H1 (cell line): ENCODE results near the gene SCGB1D2. TPM values are rescaled to one million over a fixed set of nuclear protein-coding genes. Genes with fewer than 3 reads are reported as not detected.

Experiments used
- CTCF ChIA-PET: fragments of 300-600 bp; sonication (Branson Sonifier 250); formaldehyde crosslinking; loops from one replicate; lab custom pipeline; 2021; ENCODE audit not compliant: partially characterized antibody; lab: Charles Lee
- POLR2A ChIA-PET: fragments of 300-600 bp; sonication (Branson Sonifier 250); formaldehyde crosslinking; loops from one replicate; lab custom pipeline; 2021; ENCODE audit warnings: inconsistent platforms; ENCODE audit not compliant: partially characterized antibody; lab: Charles Lee
- DNase-seq, 2 experiments: peaks; one replicate each; pipeline versions ENCODE4 v3.0.0 to v3.0.0-alpha.2; 2010 to 2022; ENCODE audit warnings: low spot score in 2 of 2, low read depth in 1 of 2, mixed read lengths in 1 of 2
- FAIRE-seq: peaks from 2 replicates; lab custom pipeline; 2011; peaks lifted over from hg19 to GRCh38; lab: Jason Lieb, UNC
- H2AFZ ChIP-seq: 2 replicates; pipeline ENCODE4 v1.8.1; 2012; ENCODE audit warnings: low read length, inconsistent platforms
- H2AK5ac ChIP-seq: 2 replicates; pipeline ENCODE4 v1.6.1; 2013; ENCODE audit warnings: low read depth, low read length
- H2BK120ac ChIP-seq: replicated peaks from 2 replicates; pipeline ENCODE3; 2013; ENCODE audit warnings: low read depth, low read length, inconsistent platforms
- H2BK12ac ChIP-seq: 2 replicates; pipeline ENCODE4 v1.6.1; 2013; ENCODE audit warnings: low read depth, low read length
- H2BK15ac ChIP-seq: 2 replicates; pipeline ENCODE4 v1.6.1; 2013; ENCODE audit warnings: low read length
- H2BK20ac ChIP-seq: 2 replicates; pipeline ENCODE4 v1.6.1; 2013; ENCODE audit warnings: low read length
- H2BK5ac ChIP-seq: 2 replicates; pipeline ENCODE4 v1.6.1; 2013; ENCODE audit warnings: low read depth, low read length
- H3K14ac ChIP-seq: 2 replicates; pipeline ENCODE4 v1.6.1; 2013; ENCODE audit warnings: inconsistent platforms; ENCODE audit not compliant: insufficient read length
- H3K18ac ChIP-seq: 2 replicates; pipeline ENCODE4 v1.6.1; 2013; ENCODE audit warnings: low read length; ENCODE audit errors: extremely low read depth
- H3K23ac ChIP-seq: 2 replicates; pipeline ENCODE4 v1.6.1; 2013; ENCODE audit warnings: inconsistent platforms; ENCODE audit not compliant: insufficient read length
- H3K23me2 ChIP-seq: 2 replicates; pipeline ENCODE4 v1.6.1; 2013; ENCODE audit warnings: low read depth, low read length
- H3K27ac ChIP-seq: 2 replicates; pipeline ENCODE4 v1.6.1; 2011; ENCODE audit warnings: low read depth, low read length, inconsistent platforms
- H3K27me3 ChIP-seq, 4 experiments: replicated peaks in 1 of 4; 1 replicate in 1 of 4; 2 replicates in 3 of 4; pipeline versions ENCODE4 v1.6.1 to v1.8.1; 2011 to 2013; ENCODE audit warnings: low read length in 3 of 4, mild to moderate bottlenecking in 3 of 4, inconsistent platforms in 2 of 4, mixed read lengths in 2 of 4, moderate library complexity in 1 of 4; ENCODE audit not compliant: control insufficient read depth in 3 of 4, insufficient read depth in 3 of 4; ENCODE audit errors: extremely low read depth in 1 of 4
- H3K36me3 ChIP-seq, 4 experiments: 2 replicates each; pipeline versions ENCODE4 v1.6.1 to v1.8.1; 2011 to 2013; ENCODE audit warnings: mild to moderate bottlenecking in 4 of 4, low read length in 3 of 4, moderate library complexity in 2 of 4, control low read depth in 1 of 4, inconsistent platforms in 1 of 4; ENCODE audit not compliant: insufficient read depth in 4 of 4, control insufficient read depth in 2 of 4
- H3K4ac ChIP-seq: replicated peaks from 2 replicates; pipeline ENCODE3; 2013; ENCODE audit warnings: low read length, low read depth, mixed read lengths, inconsistent platforms; ENCODE audit not compliant: insufficient read length
- H3K4me1 ChIP-seq, 4 experiments: replicated peaks in 1 of 4; 1 replicate in 1 of 4; 2 replicates in 3 of 4; pipeline versions ENCODE4 v1.6.1 to v1.8.1; 2011 to 2013; ENCODE audit warnings: low read length in 3 of 4, inconsistent platforms in 2 of 4, mixed read lengths in 1 of 4; ENCODE audit not compliant: insufficient read depth in 4 of 4, control insufficient read depth in 3 of 4
- H3K4me2 ChIP-seq, 2 experiments: 2 replicates each; pipeline versions ENCODE4 v1.6.1 to v1.8.1; 2011 to 2013; ENCODE audit warnings: low read depth in 2 of 2, low read length in 2 of 2, control low read depth in 1 of 2, inconsistent platforms in 1 of 2, mild to moderate bottlenecking in 1 of 2; ENCODE audit not compliant: insufficient read depth in 1 of 2
- H3K4me3 ChIP-seq, 4 experiments: fragments of 200-600, 300-600 bp in 1 of 4; sonication (generic), shearing (Covaris generic), sonication (Bioruptor Twin) in 1 of 4; 2 replicates each; pipeline versions ENCODE4 v1.5.1 to v1.8.1; 2011 to 2016; ENCODE audit warnings: low read length in 4 of 4, low read depth in 3 of 4, control low read depth in 2 of 4, inconsistent platforms in 2 of 4, mild to moderate bottlenecking in 2 of 4, mixed read lengths in 1 of 4, moderate library complexity in 1 of 4; ENCODE audit not compliant: insufficient read depth in 2 of 4; ENCODE audit errors: extremely low read depth in 1 of 4
- H3K56ac ChIP-seq: replicated peaks from 2 replicates; pipeline ENCODE3; 2013; ENCODE audit warnings: low read depth, mild to moderate bottlenecking, mixed read lengths, low read length, inconsistent platforms; ENCODE audit not compliant: insufficient read length
- H3K79me1 ChIP-seq: 2 replicates; pipeline ENCODE4 v1.6.1; 2013; ENCODE audit warnings: low read depth, low read length, control low read depth
- H3K79me2 ChIP-seq, 2 experiments: 2 replicates each; pipeline versions ENCODE4 v1.6.1 to v1.8.1; 2012 to 2013; ENCODE audit warnings: low read length in 2 of 2, mild to moderate bottlenecking in 2 of 2, inconsistent platforms in 1 of 2; ENCODE audit not compliant: insufficient read depth in 2 of 2, control insufficient read depth in 1 of 2
- H3K9ac ChIP-seq, 4 experiments: replicated peaks in 1 of 4; 1 replicate in 1 of 4; 2 replicates in 3 of 4; pipeline versions ENCODE4 v1.6.1 to v1.8.1; 2011 to 2013; ENCODE audit warnings: low read depth in 3 of 4, low read length in 3 of 4, control low read depth in 2 of 4, mild to moderate bottlenecking in 2 of 4, moderate library complexity in 2 of 4, inconsistent platforms in 1 of 4; ENCODE audit errors: extremely low read depth in 1 of 4
- H3K9me3 ChIP-seq, 2 experiments: 2 replicates each; pipeline versions ENCODE4 v1.6.1 to v1.8.1; 2012 to 2013; ENCODE audit warnings: mild to moderate bottlenecking in 2 of 2, moderate library complexity in 2 of 2, control low read depth in 1 of 2, inconsistent platforms in 1 of 2, low read depth in 1 of 2, low read length in 1 of 2, mixed read lengths in 1 of 2; ENCODE audit not compliant: insufficient read depth in 2 of 2
- H4K20me1 ChIP-seq, 2 experiments: replicated peaks in 1 of 2; 2 replicates each; pipeline versions ENCODE3 to v1.8.1; 2011 to 2013; ENCODE audit warnings: inconsistent platforms in 2 of 2, low read length in 2 of 2, mild to moderate bottlenecking in 1 of 2; ENCODE audit not compliant: insufficient read depth in 2 of 2, control insufficient read depth in 1 of 2
- H4K5ac ChIP-seq: 2 replicates; pipeline ENCODE4 v1.6.1; 2013; ENCODE audit warnings: low read length, low read depth, mixed read lengths, inconsistent platforms; ENCODE audit not compliant: insufficient read length
- H4K8ac ChIP-seq: 2 replicates; pipeline ENCODE4 v1.8.0; 2013; ENCODE audit warnings: mild to moderate bottlenecking, moderate library complexity, low read length, inconsistent platforms; ENCODE audit not compliant: insufficient read depth; ENCODE audit errors: extremely low read depth
- H4K91ac ChIP-seq: replicated peaks from 2 replicates; pipeline ENCODE3; 2013; ENCODE audit warnings: low read length, mixed read lengths, inconsistent platforms; ENCODE audit not compliant: insufficient read length
- ATF3 ChIP-seq: IDR thresholded peaks from 2 replicates; pipeline ENCODE4 v1.6.1; 2011; ENCODE audit warnings: low read depth, mild to moderate bottlenecking, low read length; ENCODE audit not compliant: insufficient read depth
- BACH1 ChIP-seq: IDR thresholded peaks from 2 replicates; pipeline ENCODE4 v1.6.1; 2012; ENCODE audit warnings: low read length, improper control_type of control experiment
- BCL11A ChIP-seq, 2 experiments: IDR thresholded peaks; one replicate each; pipeline ENCODE4 v1.6.1; 2011; ENCODE audit warnings: low read depth in 2 of 2, low read length in 2 of 2, mild to moderate bottlenecking in 2 of 2
- CBX5 ChIP-seq: fragments of 300-800, 300-1000 bp; sonication (generic); IDR thresholded peaks from 2 replicates; pipeline ENCODE4 v1.7.1; 2016; ENCODE audit warnings: antibody characterized with exemption, low read length, low read depth
- CEBPB ChIP-seq: IDR thresholded peaks from 2 replicates; pipeline ENCODE4 v1.6.1; 2012; ENCODE audit warnings: low read depth, low read length
- E2F6 ChIP-seq: IDR thresholded peaks from 2 replicates; pipeline ENCODE4 v1.6.1; 2012; ENCODE audit warnings: inconsistent platforms
- EP300 ChIP-seq, 2 experiments: IDR thresholded peaks; 1 replicate in 1 of 2; 2 replicates in 1 of 2; pipeline ENCODE4 v1.6.1; 2011 to 2012; ENCODE audit warnings: low read depth in 2 of 2, low read length in 2 of 2, mild to moderate bottlenecking in 2 of 2, borderline replicate concordance in 1 of 2, inconsistent platforms in 1 of 2, moderate library complexity in 1 of 2
- HDAC6 ChIP-seq: IDR thresholded peaks from one replicate; pipeline ENCODE4 v1.7.1; 2012; ENCODE audit warnings: low read depth, mild to moderate bottlenecking, inconsistent platforms, low read length, moderate library complexity
- WGBS, 2 experiments: shearing (Covaris generic) in 1 of 2; methylation state at CpG; one replicate each; pipeline versions ENCODE4 v1.1.6 to v1.1.7; 2013 to 2015; ENCODE audit warnings: low lambda C conversion rate in 2 of 2, mixed read lengths in 2 of 2, inconsistent platforms in 1 of 2, low coverage in 1 of 2, missing lambda C conversion rate in 1 of 2; ENCODE audit not compliant: insufficient replicate concordance in 2 of 2, insufficient coverage in 1 of 2, insufficient read length in 1 of 2; ENCODE audit errors: extremely low coverage in 1 of 2, missing lambda C conversion rate in 1 of 2; 5-methylcytosine and 5-hydroxymethylcytosine counted together
- polyA plus RNA-seq, 7 experiments: library from polyadenylated mRNA; depleted of rRNA in 3 of 7; stranded (reverse) in 5 of 7; unstranded in 2 of 7; fragments of >200 nt in 5 of 7; fragments of 200-250 nt in 2 of 7; gene quantifications; 1 replicate in 5 of 7; 2 replicates in 1 of 7; 4 replicates in 1 of 7; pipeline versions ENCODE4 v1.2.1 to v1.2.3, GENCODE V29; 2011 to 2013; ENCODE audit warnings: missing spikeins in 2 of 7, mixed read lengths in 2 of 7
- total RNA-seq: library from RNA; stranded (reverse); fragmentation: NEBNext Ultra II Directional; extraction: Animal tissue kit (Norgen Biotek cat#: 25700); gene quantifications from 2 replicates; pipeline ENCODE4 v1.2.1, GENCODE V29; 2021

SCGB1D2 gene
- total and polyA plus RNA-seq, 2 of the 8 experiments (the other 6 are each of a cell fraction or from before 2014, with no cell fraction given) = not detected

GRCh38 chr11:62201376-62201775 is 40.7 kb upstream of the SCGB1D2 start:
- Histone ChIP-seq H3K27ac (no peak overlapping the region), H2AK5ac (no peak overlapping the region), H4K8ac (no peak overlapping the region), H3K18ac (no peak overlapping the region), H3K79me1 (no peaks in the 10 kb centered on the region), H3K79me2 (no peaks in the 10 kb centered on the region), H3K4ac (no peak overlapping the region), H2BK12ac (no peak overlapping the region), H3K23ac (no peak overlapping the region), H2BK120ac (no peak overlapping the region), H2AFZ (no peak overlapping the region), H3K36me3 (no peaks in the 10 kb centered on the region), H2BK20ac (no peak overlapping the region), H3K23me2 (no peaks in the 10 kb centered on the region), H3K4me1 (no peaks in the 10 kb centered on the region), H3K27me3 (no peaks in the 10 kb centered on the region), H2BK5ac (no peak overlapping the region), H4K5ac (no peak overlapping the region), H2BK15ac (no peak overlapping the region), H4K91ac (no peak overlapping the region), H3K9me3 (no peaks in the 10 kb centered on the region), H3K4me3 (no peak overlapping the region), H3K14ac (no peak overlapping the region), H4K20me1 (no peaks in the 10 kb centered on the region), H3K9ac (no peak overlapping the region), H3K56ac (no peak overlapping the region), H3K4me2 (no peak overlapping the region)
- ChIA-PET CTCF (interaction anchor here (1.0 to 1.4 kb wide), 3 partner anchors 10 to 304 kb away, joined by 3 to 11 read pairs (median 3); no protein-coding TSS in a partner anchor), POLR2A (no interaction called here)
- 89% methylated on average over 2 of the region's 2 CpGs; no CpG with 5 or more reads in 1 of the 2 experiments for WGBS, 2 experiments
- FAIRE-seq = no peak
- no peak for DNase-seq
- TF ChIP-seq BACH1 (no peak), CBX5 (no peak), CEBPB (no peak), BCL11A (IDR thresholded peaks at IDR 0.05; ENCODE audit: low read depth in 2 of 2, low read length in 2 of 2) (no peak), EP300 (IDR thresholded peaks at IDR 0.05; ENCODE audit: borderline replicate concordance in 1 of 2, low read depth in 2 of 2, low read length in 2 of 2) (no peak), ATF3 (no peak), HDAC6 (no peak), E2F6 (no peak)
